Kidney (tissue), 14 donors: ENCODE measurements around the gene BUB1. TPM values are rescaled to one million over a fixed set of nuclear protein-coding genes. Genes with fewer than 3 reads are reported as not detected.
"Not testable (repeated sequence)": the region's sequence is repeated elsewhere in the genome, so short reads cannot be mapped to it uniquely, and the experiment has no call there.

Experiments
- DNase-seq, 5 donors: peaks; one replicate each; pipeline ENCODE4 v3.0.0-alpha.2; 2013 to 2020
- FAIRE-seq: peaks from 2 replicates; lab custom pipeline; 2012; peaks lifted over from hg19 to GRCh38; lab: Jason Lieb, UNC
- H3K27ac ChIP-seq, 2 donors: one replicate each; pipeline ENCODE4 v1.7.0; 2013; ENCODE audit warnings: low read depth in 2 of 2, low read length in 2 of 2, inconsistent platforms in 1 of 2
- H3K27me3 ChIP-seq: one replicate; pipeline ENCODE4 v1.7.1; 2013; ENCODE audit warnings: low read length, inconsistent platforms; ENCODE audit not compliant: control insufficient read depth, insufficient read depth
- H3K36me3 ChIP-seq, 3 donors: one replicate each; pipeline versions ENCODE4 v1.7.0 to v1.7.1; 2013; ENCODE audit warnings: low read length in 3 of 3, control low read depth in 1 of 3, inconsistent platforms in 1 of 3; ENCODE audit not compliant: insufficient read depth in 3 of 3, control insufficient read depth in 2 of 3
- H3K4me1 ChIP-seq, 3 donors: one replicate each; pipeline versions ENCODE4 v1.7.0 to v1.7.1; 2013; ENCODE audit warnings: low read length in 3 of 3, inconsistent platforms in 1 of 3, low read depth in 1 of 3; ENCODE audit not compliant: control insufficient read depth in 2 of 3, insufficient read depth in 2 of 3
- H3K4me3 ChIP-seq, 3 donors: one replicate each; pipeline versions ENCODE4 v1.7.0 to v1.8.1; 2013; ENCODE audit warnings: low read length in 3 of 3, control low read depth in 1 of 3, inconsistent platforms in 1 of 3
- H3K9ac ChIP-seq, 3 donors: one replicate each; pipeline versions ENCODE4 v1.7.0 to v1.7.1; 2013; ENCODE audit warnings: low read length in 3 of 3, control low read depth in 1 of 3, inconsistent platforms in 1 of 3
- H3K9me3 ChIP-seq, 3 donors: one replicate each; pipeline versions ENCODE4 v1.7.0 to v1.7.1; 2013; ENCODE audit warnings: low read length in 3 of 3, control low read depth in 1 of 3, inconsistent platforms in 1 of 3; ENCODE audit not compliant: control insufficient read depth in 2 of 3, insufficient read depth in 1 of 3
- intact Hi-C: fragments of 100-400 bp; cut with DNase I; formaldehyde crosslinking; loops from one replicate; pipeline ENCODE4 v1.11.1; 2022
- polyA plus RNA-seq: library from polyadenylated mRNA; stranded (reverse); fragments of 350-450 nt; fragmentation: Illumina TruSeq; extraction: RNeasy Lipid Tissue Mini Kit (QIAGEN cat#74804); gene quantifications from one replicate; pipeline ENCODE4 v1.2.3, GENCODE V29; 2014; ENCODE audit warnings: low read depth, low replicate concordance; ENCODE audit not compliant: insufficient read depth
- total RNA-seq: library from RNA; stranded (reverse); fragmentation: NEBNext Ultra II Directional; extraction: Animal tissue kit (Norgen Biotek cat#: 25700); gene quantifications from one replicate; pipeline ENCODE4 v1.2.1, GENCODE V29; 2021
- TF ChIP-seq, protein P1 (sequence below): IDR thresholded peaks from 3 replicates; pipeline ENCODE4 v1.5.1; 2012; ENCODE audit warnings: mild to moderate bottlenecking, moderate library complexity, borderline replicate concordance; ENCODE audit not compliant: insufficient read depth; ENCODE audit errors: extremely low read depth
- donor health status: control.
- donor health status: control.
- donor health status: control.
- donor health status: control.
- donor health status: control.
- donor health status: DM: yes; HTN: yes; CAD: no.
- donor health status: Normal renal cell carcinoma (clear cell type).

The BUB1 gene
- total and polyA plus RNA-seq, 2 donors from 2014 or later = 0.15 to 1.8 TPM

DNA sequence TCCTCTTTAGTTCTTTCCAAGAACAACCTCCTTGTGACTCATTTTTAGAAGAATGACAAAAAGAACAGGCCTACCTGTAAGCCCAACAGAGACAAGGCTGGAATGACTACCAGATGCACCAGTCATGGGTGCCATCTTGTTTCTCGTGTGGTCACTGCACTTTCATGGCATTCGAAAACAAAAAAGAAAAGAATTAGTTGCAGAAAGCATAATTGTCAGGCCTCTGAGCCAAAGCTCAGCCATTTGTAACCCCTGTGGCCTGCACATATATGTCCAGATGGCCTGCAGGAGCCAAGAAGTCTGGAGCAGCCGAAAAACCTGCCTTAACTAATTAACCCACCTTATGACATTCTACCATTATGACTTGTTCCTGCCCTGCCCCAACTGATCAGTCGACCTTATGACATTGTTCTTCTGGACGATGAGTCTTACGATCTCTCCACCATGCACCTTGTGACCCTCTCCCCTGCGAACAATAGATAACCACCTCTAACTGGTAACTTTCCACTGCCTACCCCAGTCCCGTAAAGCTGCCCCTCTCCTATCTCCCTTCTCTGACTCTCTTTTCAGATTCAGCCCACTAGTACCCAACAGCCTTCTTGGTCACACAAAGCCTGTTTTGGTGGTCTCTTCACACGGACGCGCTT is 13.9 kb upstream of the BUB1 start:
- no peak overlapping the region for H3K9ac ChIP-seq
- H3K4me3 ChIP-seq = no peak overlapping the region
- no peak for FAIRE-seq
- H3K36me3 ChIP-seq = no peaks in the 10 kb centered on the region
- no peaks in the 10 kb centered on the region for H3K9me3 ChIP-seq
- DNase-seq = no peak
- intact Hi-C loops = no loop called here
- no peak overlapping the region for H3K27ac ChIP-seq
- TF ChIP-seq, protein P1, sequence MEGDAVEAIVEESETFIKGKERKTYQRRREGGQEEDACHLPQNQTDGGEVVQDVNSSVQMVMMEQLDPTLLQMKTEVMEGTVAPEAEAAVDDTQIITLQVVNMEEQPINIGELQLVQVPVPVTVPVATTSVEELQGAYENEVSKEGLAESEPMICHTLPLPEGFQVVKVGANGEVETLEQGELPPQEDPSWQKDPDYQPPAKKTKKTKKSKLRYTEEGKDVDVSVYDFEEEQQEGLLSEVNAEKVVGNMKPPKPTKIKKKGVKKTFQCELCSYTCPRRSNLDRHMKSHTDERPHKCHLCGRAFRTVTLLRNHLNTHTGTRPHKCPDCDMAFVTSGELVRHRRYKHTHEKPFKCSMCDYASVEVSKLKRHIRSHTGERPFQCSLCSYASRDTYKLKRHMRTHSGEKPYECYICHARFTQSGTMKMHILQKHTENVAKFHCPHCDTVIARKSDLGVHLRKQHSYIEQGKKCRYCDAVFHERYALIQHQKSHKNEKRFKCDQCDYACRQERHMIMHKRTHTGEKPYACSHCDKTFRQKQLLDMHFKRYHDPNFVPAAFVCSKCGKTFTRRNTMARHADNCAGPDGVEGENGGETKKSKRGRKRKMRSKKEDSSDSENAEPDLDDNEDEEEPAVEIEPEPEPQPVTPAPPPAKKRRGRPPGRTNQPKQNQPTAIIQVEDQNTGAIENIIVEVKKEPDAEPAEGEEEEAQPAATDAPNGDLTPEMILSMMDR = no peak
- H3K4me1 ChIP-seq = no peaks in the 10 kb centered on the region
- H3K27me3 ChIP-seq = no peaks in the 10 kb centered on the region

DNA sequence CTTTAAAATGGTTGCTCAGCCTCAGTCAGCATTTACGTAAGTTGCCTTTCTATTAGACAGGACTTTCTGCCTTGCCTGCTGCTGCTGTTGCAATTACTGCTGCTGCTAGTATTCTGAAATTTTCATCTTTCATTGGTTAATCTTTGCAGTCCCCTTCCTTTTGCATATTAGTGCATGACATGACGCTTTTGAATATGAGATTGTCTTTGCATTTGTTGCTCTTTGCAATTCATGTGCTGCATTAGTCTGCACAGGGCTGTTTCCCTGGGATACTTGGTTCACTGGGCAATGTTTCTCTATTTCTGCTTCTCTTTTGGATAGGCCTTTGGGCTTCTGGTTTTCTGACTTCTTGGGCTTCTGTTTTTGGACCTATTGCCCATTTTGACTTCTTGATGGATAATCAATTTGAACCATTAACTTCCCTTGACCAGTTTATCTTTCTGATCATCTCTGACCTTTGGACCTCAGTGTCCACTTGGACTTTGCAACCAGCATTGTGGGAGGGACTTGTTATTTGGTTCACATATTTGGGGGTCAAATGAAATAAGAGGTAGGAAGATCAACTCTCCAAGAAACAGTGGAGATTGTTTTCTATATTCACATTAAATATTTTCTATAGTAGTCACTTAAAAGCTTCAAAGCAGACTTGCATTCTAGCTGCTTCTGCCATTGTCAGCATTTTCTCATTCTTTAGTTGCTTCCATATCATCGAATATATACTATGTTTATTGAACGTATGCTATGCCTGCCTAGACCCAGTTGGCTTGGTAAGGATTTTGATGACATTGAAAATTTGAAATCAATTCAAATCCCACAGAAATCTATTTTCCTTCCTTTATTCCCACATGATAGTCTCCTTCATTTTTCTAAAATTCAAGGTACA is 12.5 kb upstream of the BUB1 start:
- H3K27me3 ChIP-seq = no peaks in the 10 kb centered on the region
- H3K9ac ChIP-seq = no peak overlapping the region
- FAIRE-seq (no peak), DNase-seq (no peak)
- H3K4me3 ChIP-seq = no peak overlapping the region
- H3K36me3 ChIP-seq = no peaks in the 10 kb centered on the region
- intact Hi-C loops = no loop called here
- H3K27ac ChIP-seq = no peak overlapping the region
- no peaks in the 10 kb centered on the region for H3K9me3 ChIP-seq
- no peaks in the 10 kb centered on the region for H3K4me1 ChIP-seq
- TF ChIP-seq, protein P1 = no peak

DNA sequence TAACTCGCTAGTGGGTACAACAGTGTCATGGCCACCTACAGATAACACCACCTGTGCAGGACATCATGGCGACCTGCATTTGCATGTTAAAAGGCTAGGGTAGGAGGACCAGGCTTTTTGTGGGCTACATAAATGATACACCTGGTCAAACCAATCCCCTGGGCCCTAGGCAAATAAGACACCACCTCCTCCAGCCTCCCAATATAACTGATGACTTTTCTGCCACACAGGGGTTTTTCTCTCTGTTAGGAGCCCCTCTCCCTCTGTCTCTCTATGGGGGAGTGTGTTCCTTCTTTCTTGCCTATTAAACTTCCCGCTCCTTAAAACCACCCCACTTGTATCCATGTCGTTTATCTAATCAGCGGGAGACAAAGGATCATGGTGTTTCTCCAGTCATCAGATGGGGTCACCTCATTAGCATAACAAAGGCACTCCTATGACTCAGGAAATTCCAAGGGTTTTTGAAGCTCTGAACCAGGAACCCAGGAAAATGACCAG is 10.8 kb upstream of the BUB1 start:
- Histone ChIP-seq H3K9ac (no peak overlapping the region), H3K27me3 (no peaks in the 10 kb centered on the region), H3K4me1 (no peaks in the 10 kb centered on the region), H3K4me3 (no peak overlapping the region), H3K27ac (no peak overlapping the region), H3K36me3 (no peaks in the 10 kb centered on the region), H3K9me3 (no peaks in the 10 kb centered on the region)
- intact Hi-C loops = no loop called here
- TF ChIP-seq, protein P1 = no peak
- DNase-seq (no peak), FAIRE-seq (no peak)

DNA sequence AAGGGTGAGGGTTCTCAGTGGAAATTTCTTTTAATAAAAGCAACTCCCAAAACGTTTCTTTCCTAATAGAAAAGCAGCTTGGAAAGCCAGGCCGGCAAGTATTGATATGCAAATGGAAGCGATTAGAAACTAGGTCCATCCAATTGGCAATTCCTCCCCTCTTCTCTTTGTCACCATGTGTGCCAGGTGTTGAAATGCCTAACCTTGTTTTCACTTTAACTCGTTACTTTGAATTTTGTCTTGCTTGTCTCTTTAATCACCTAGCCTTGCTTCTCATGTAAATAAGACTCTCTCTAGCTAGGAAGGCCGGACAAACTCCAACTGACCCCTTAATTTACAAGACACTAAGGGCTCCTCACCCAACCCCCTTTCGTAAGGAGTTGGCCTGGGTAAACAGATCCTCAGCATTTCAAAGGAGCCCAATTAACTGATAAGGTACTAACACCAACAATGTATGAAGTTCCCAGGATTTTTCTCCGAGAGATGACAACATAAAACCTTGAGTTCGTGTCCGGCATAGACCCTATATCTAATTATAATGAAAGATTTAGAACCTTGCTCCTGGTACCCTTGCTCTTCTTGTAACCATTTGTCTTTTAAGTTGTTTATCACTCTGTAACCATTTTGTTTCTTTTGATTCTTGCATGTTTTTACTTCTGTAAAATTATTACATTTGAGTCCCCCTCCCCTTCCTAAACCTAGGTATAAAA is 10.1 kb upstream of the BUB1 start:
- H3K4me1 ChIP-seq, H3K36me3 ChIP-seq, intact Hi-C loops, H3K27me3 ChIP-seq, FAIRE-seq, H3K9ac ChIP-seq, H3K27ac ChIP-seq, H3K4me3 ChIP-seq, H3K9me3 ChIP-seq, DNase-seq: not testable (repeated sequence)
